Activated naive CD8-positive, alpha-beta T cell treated with anti-CD3 and anti-CD28 coated beads, Interleukin-2, amount 50 U/mL, for 16 hours (primary cell): Measurements from ENCODE around the gene ANKRD53.
A peak's percentile ranks its signal among the peaks of the same experiment; 100 is the strongest.
"Not testable (repeated sequence)": the region's sequence is repeated elsewhere in the genome, so short reads cannot be mapped to it uniquely, and the experiment has no call there.

Source experiments
- DNase-seq: peaks from one replicate; pipeline ENCODE4 v3.0.0-alpha.2; 2020; ENCODE audit warnings: low read depth, low spot score

The ANKRD53 gene

GRCh38 chr2:71008342-71008741 lies 29.9 kb downstream of the ANKRD53 start:
- DNase-seq: no peak

GRCh38 chr2:71011786-71012185 lies 33.4 kb downstream of the ANKRD53 start:
- DNase-seq: not testable (repeated sequence)

- DNase-seq: no peak
These were observed 40.2 kb downstream of the ANKRD53 start for GRCh38 chr2:71018625-71019024.

- not testable (repeated sequence) for DNase-seq
These were observed 41.6 kb downstream of the ANKRD53 start for GRCh38 chr2:71019989-71020388.

- not testable (repeated sequence) for DNase-seq
These were observed 43.0 kb downstream of the ANKRD53 start for GRCh38 chr2:71021394-71021793.

- DNase-seq: peak; percentile 55
These were observed 45.3 kb downstream of the ANKRD53 start for GRCh38 chr2:71023553-71024243.
